DOHH2 (cell line): ENCODE data around the gene KLF16.

ENCODE experiments used
- EZH2phosphoT487 ChIP-seq: fragments of 200-600 bp; sonication (generic); IDR thresholded peaks from 2 replicates; pipeline ENCODE4 v1.6.1; 2017; ENCODE audit warnings: borderline replicate concordance, mild to moderate bottlenecking, antibody characterized with exemption, low read length, moderate library complexity, mixed read lengths
- TF ChIP-seq, protein P1 (sequence below): fragments of 200-600 bp; sonication (generic); IDR thresholded peaks from one replicate; pipeline ENCODE4 v1.5.1; 2014; ENCODE audit warnings: antibody characterized with exemption, mild to moderate bottlenecking, low read depth, low read length; ENCODE audit not compliant: poor library complexity, severe bottlenecking

DNA sequence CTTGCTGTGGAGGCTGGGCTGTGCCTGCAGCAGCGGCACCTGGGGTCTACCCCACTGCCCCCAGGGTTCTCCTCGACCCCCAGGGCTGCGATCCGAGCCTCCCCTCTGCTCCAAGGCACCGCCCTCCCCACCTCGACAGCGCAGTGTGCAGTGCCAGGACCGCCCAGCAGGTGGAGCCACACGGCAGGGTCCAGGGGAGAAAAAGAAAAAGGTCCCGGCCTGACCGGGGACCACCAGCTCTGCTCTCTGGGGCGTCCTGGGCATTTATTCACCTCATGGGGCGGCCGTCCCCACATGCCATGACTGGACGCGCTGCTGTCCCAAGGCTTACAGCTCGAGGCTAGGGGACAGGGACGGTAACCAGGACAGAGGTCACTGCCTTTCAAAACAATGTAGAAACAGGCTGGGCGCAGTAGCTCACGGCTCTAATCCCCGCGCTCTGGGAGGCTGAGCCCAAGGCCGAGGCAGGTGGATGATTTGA is 25.7 kb downstream of the KLF16 start:
- TF ChIP-seq, protein P1, sequence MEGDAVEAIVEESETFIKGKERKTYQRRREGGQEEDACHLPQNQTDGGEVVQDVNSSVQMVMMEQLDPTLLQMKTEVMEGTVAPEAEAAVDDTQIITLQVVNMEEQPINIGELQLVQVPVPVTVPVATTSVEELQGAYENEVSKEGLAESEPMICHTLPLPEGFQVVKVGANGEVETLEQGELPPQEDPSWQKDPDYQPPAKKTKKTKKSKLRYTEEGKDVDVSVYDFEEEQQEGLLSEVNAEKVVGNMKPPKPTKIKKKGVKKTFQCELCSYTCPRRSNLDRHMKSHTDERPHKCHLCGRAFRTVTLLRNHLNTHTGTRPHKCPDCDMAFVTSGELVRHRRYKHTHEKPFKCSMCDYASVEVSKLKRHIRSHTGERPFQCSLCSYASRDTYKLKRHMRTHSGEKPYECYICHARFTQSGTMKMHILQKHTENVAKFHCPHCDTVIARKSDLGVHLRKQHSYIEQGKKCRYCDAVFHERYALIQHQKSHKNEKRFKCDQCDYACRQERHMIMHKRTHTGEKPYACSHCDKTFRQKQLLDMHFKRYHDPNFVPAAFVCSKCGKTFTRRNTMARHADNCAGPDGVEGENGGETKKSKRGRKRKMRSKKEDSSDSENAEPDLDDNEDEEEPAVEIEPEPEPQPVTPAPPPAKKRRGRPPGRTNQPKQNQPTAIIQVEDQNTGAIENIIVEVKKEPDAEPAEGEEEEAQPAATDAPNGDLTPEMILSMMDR, result peak; percentile 95
- no peak for TF ChIP-seq EZH2phosphoT487
